GM12892 (cell line): ENCODE measurements around the gene PRF1.

Experiments
- POLR2A ChIP-seq: IDR thresholded peaks from 2 replicates; pipeline ENCODE4 v1.6.1; 2011; ENCODE audit warnings: low read depth, low read length, control low read depth
- POLR2AphosphoS5 ChIP-seq: IDR thresholded peaks from 2 replicates; pipeline ENCODE4 v1.6.1; 2011; ENCODE audit warnings: low read depth, low read length, control low read depth
- TAF1 ChIP-seq: IDR thresholded peaks from 2 replicates; pipeline ENCODE4 v1.6.1; 2011; ENCODE audit warnings: low read depth, mild to moderate bottlenecking, control low read depth, low read length, borderline replicate concordance

DNA sequence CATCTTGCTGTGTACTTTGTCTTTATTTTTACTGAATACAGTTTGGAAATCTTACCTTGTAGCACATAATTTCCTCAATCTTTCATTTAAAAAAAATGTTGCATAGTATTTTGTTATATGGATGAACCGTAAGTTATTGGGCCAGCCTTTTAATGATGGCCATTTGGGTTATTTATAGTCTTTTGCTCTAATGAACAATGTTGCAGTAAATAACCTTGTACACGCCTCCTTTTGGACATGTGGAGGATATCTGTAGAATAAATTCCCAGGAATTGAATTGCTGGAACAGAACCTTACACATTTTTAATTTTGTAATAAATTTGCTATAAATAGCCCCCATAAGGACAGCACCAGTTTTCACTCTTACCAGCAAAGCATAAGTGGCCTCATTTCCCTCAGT, 12.7 kb upstream of the PRF1 start:
- TF ChIP-seq TAF1: no peak
- no peak for TF ChIP-seq POLR2A
- TF ChIP-seq POLR2AphosphoS5: no peak
